Sigmoid colon (tissue), 4 donors: ENCODE data around the gene OPCML.

Experiments used
- POLR2AphosphoS5 ChIP-seq, 4 donors: sonication (generic); formaldehyde crosslinking; IDR thresholded peaks; one replicate each; pipeline ENCODE4 v1.6.1; 2017; ENCODE audit warnings: antibody characterized with exemption in 4 of 4
- TF ChIP-seq, protein P1 (sequence below), 4 experiments: fragments of 450-650 bp in 3 of 4; fragments of 200-600 bp in 1 of 4; IDR thresholded peaks; one replicate each; pipeline ENCODE4 v1.5.1; 2016 to 2019; ENCODE audit warnings: antibody characterized with exemption in 4 of 4, mild to moderate bottlenecking in 3 of 4, moderate library complexity in 2 of 4

GRCh38 chr11:133249530-133249929, 282.8 kb downstream of the OPCML start:
- TF ChIP-seq POLR2AphosphoS5 (IDR thresholded peaks at IDR 0.05): no peak
- TF ChIP-seq, protein P1, sequence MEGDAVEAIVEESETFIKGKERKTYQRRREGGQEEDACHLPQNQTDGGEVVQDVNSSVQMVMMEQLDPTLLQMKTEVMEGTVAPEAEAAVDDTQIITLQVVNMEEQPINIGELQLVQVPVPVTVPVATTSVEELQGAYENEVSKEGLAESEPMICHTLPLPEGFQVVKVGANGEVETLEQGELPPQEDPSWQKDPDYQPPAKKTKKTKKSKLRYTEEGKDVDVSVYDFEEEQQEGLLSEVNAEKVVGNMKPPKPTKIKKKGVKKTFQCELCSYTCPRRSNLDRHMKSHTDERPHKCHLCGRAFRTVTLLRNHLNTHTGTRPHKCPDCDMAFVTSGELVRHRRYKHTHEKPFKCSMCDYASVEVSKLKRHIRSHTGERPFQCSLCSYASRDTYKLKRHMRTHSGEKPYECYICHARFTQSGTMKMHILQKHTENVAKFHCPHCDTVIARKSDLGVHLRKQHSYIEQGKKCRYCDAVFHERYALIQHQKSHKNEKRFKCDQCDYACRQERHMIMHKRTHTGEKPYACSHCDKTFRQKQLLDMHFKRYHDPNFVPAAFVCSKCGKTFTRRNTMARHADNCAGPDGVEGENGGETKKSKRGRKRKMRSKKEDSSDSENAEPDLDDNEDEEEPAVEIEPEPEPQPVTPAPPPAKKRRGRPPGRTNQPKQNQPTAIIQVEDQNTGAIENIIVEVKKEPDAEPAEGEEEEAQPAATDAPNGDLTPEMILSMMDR (IDR thresholded peaks at IDR 0.05): no peak
